A549 (cell line): ENCODE results near the gene CFAP61.

Source experiments
- CHD2 ChIP-seq: fragments of 150-350 bp; IDR thresholded peaks from 2 replicates; pipeline ENCODE4 v1.6.1; 2014; ENCODE audit warnings: low read length; ENCODE audit not compliant: partially characterized antibody
- KDM5A ChIP-seq: fragments of 200-600 bp; sonication (generic); IDR thresholded peaks from 2 replicates; pipeline ENCODE4 v1.6.1; 2016; ENCODE audit warnings: antibody characterized with exemption, mild to moderate bottlenecking
- NR3C1 ChIP-seq: fragments of >200 bp; sonication (Bioruptor Twin); formaldehyde crosslinking; IDR thresholded peaks from 3 replicates; pipeline ENCODE4 v1.6.1; 2017
- POLR2A ChIP-seq: IDR thresholded peaks from 2 replicates; pipeline ENCODE4 v1.6.1; 2012; ENCODE audit warnings: mild to moderate bottlenecking, low read length
- RAD21 ChIP-seq, 2 experiments: fragments of >200 bp in 1 of 2; sonication (Bioruptor Twin) in 1 of 2; formaldehyde crosslinking in 1 of 2; IDR thresholded peaks in 1 of 2; conservative IDR thresholded peaks in 1 of 2; 2 replicates in 1 of 2; 3 replicates in 1 of 2; pipeline ENCODE4 v1.6.1; 2012 to 2018; ENCODE audit warnings: inconsistent platforms in 1 of 2
- TF ChIP-seq, protein P1 (sequence below): fragments of >200 bp; sonication (Bioruptor Twin); formaldehyde crosslinking; IDR thresholded peaks from 3 replicates; pipeline ENCODE4 v1.5.1; 2016
- TF ChIP-seq, protein P2 (sequence below): fragments of 200-600 bp; sonication (generic); IDR thresholded peaks from 2 replicates; pipeline ENCODE4 v1.6.1; 2016; ENCODE audit warnings: antibody characterized with exemption, mild to moderate bottlenecking, moderate library complexity
- TF ChIP-seq, protein P3 (sequence below): IDR thresholded peaks from 2 replicates; pipeline ENCODE4 v1.6.1; 2012

DNA sequence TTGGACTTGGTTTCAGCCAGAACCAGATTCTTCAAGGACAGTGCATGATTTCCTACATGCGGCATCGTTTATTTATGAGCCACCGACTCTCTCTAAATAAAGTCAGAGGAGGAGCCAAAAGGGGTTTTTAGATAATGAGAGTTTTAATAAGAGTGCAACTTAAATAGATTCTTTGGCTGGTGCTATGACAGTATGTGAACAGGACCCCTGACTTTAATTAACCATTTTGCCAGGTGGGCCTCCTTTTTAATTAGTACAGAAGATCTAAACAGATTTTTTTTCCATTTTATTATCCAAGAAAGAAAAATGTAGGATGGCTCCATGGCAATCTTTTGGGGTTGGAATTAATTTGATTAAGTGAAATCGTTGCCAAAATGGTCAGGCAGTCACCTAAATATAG, 240.8 kb downstream of the CFAP61 start:
- no peak for TF ChIP-seq POLR2A
- TF ChIP-seq, protein P1, sequence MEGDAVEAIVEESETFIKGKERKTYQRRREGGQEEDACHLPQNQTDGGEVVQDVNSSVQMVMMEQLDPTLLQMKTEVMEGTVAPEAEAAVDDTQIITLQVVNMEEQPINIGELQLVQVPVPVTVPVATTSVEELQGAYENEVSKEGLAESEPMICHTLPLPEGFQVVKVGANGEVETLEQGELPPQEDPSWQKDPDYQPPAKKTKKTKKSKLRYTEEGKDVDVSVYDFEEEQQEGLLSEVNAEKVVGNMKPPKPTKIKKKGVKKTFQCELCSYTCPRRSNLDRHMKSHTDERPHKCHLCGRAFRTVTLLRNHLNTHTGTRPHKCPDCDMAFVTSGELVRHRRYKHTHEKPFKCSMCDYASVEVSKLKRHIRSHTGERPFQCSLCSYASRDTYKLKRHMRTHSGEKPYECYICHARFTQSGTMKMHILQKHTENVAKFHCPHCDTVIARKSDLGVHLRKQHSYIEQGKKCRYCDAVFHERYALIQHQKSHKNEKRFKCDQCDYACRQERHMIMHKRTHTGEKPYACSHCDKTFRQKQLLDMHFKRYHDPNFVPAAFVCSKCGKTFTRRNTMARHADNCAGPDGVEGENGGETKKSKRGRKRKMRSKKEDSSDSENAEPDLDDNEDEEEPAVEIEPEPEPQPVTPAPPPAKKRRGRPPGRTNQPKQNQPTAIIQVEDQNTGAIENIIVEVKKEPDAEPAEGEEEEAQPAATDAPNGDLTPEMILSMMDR, result no peak
- TF ChIP-seq, protein P2, sequence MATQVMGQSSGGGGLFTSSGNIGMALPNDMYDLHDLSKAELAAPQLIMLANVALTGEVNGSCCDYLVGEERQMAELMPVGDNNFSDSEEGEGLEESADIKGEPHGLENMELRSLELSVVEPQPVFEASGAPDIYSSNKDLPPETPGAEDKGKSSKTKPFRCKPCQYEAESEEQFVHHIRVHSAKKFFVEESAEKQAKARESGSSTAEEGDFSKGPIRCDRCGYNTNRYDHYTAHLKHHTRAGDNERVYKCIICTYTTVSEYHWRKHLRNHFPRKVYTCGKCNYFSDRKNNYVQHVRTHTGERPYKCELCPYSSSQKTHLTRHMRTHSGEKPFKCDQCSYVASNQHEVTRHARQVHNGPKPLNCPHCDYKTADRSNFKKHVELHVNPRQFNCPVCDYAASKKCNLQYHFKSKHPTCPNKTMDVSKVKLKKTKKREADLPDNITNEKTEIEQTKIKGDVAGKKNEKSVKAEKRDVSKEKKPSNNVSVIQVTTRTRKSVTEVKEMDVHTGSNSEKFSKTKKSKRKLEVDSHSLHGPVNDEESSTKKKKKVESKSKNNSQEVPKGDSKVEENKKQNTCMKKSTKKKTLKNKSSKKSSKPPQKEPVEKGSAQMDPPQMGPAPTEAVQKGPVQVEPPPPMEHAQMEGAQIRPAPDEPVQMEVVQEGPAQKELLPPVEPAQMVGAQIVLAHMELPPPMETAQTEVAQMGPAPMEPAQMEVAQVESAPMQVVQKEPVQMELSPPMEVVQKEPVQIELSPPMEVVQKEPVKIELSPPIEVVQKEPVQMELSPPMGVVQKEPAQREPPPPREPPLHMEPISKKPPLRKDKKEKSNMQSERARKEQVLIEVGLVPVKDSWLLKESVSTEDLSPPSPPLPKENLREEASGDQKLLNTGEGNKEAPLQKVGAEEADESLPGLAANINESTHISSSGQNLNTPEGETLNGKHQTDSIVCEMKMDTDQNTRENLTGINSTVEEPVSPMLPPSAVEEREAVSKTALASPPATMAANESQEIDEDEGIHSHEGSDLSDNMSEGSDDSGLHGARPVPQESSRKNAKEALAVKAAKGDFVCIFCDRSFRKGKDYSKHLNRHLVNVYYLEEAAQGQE, result no peak
- TF ChIP-seq, protein P3, sequence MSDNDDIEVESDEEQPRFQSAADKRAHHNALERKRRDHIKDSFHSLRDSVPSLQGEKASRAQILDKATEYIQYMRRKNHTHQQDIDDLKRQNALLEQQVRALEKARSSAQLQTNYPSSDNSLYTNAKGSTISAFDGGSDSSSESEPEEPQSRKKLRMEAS, result no peak
- no peak for TF ChIP-seq NR3C1
- no peak for TF ChIP-seq CHD2
- no peak for TF ChIP-seq RAD21 (conservative IDR thresholded peaks at IDR 0.05 in 1 of 2, IDR thresholded peaks at IDR 0.05 in 1 of 2)
- no peak for TF ChIP-seq KDM5A
